NCI-H1105 (cell line): Measurements from ENCODE around the gene ITGB1BP1.

ENCODE experiments used
- DNase-seq: peaks from one replicate; lab custom pipeline; 2025; lab: John Stamatoyannopoulos, UW

Gene ITGB1BP1

GRCh38 chr2:9377461-9378097 is 45.7 kb downstream of the ITGB1BP1 start:
- no peak for DNase-seq

- DNase-seq, result no peak
Observed at GRCh38 chr2:9375857-9376428, 47.4 kb downstream of the ITGB1BP1 start.

GRCh38 chr2:9374071-9374730 is 49.1 kb downstream of the ITGB1BP1 start:
- DNase-seq, result no peak

GRCh38 chr2:9373476-9373875 is 49.9 kb downstream of the ITGB1BP1 start:
- DNase-seq, result no peak

GRCh38 chr2:9373047-9373446 is 50.3 kb downstream of the ITGB1BP1 start:
- no peak for DNase-seq

GRCh38 chr2:9370746-9371145 is 52.6 kb downstream of the ITGB1BP1 start:
- no peak for DNase-seq

- DNase-seq, result no peak
Observed at GRCh38 chr2:9366026-9366425, 57.3 kb downstream of the ITGB1BP1 start.

GRCh38 chr2:9365498-9366019 is 57.8 kb downstream of the ITGB1BP1 start:
- DNase-seq, result no peak

GRCh38 chr2:9364791-9365497 is 58.4 kb downstream of the ITGB1BP1 start:
- DNase-seq, result no peak

- DNase-seq, result no peak
Observed at GRCh38 chr2:9364373-9364772, 59.0 kb downstream of the ITGB1BP1 start.

GRCh38 chr2:9360701-9361100 is 62.6 kb downstream of the ITGB1BP1 start:
- DNase-seq, result no peak

- DNase-seq, result no peak
Observed at GRCh38 chr2:9360110-9360509, 63.2 kb downstream of the ITGB1BP1 start.

GRCh38 chr2:9359463-9359862 is 63.9 kb downstream of the ITGB1BP1 start:
- no peak for DNase-seq

GRCh38 chr2:9358846-9359245 is 64.5 kb downstream of the ITGB1BP1 start:
- no peak for DNase-seq

- no peak for DNase-seq
Observed at GRCh38 chr2:9356261-9356660, 67.1 kb downstream of the ITGB1BP1 start.

- DNase-seq, result no peak
Observed at GRCh38 chr2:9355716-9356115, 67.6 kb downstream of the ITGB1BP1 start.

- DNase-seq, result no peak
Observed at GRCh38 chr2:9355270-9355669, 68.1 kb downstream of the ITGB1BP1 start.

GRCh38 chr2:9354318-9354717 is 69.0 kb downstream of the ITGB1BP1 start:
- DNase-seq, result no peak
